B cell (primary cell): ENCODE data around the gene SPEF1.

Source experiments
- EZH2 ChIP-seq: IDR thresholded peaks from 2 replicates; pipeline ENCODE4 v1.6.1; 2012; ENCODE audit warnings: borderline replicate concordance, low read depth, mild to moderate bottlenecking, moderate library complexity, low read length; ENCODE audit not compliant: insufficient read depth, poor library complexity, severe bottlenecking
- TF ChIP-seq, protein P1 (sequence below): fragments of 200-600 bp; IDR thresholded peaks from one replicate; pipeline ENCODE4 v1.8.0; 2022; ENCODE audit warnings: antibody characterized with exemption, mild to moderate bottlenecking

- TF ChIP-seq, protein P1, sequence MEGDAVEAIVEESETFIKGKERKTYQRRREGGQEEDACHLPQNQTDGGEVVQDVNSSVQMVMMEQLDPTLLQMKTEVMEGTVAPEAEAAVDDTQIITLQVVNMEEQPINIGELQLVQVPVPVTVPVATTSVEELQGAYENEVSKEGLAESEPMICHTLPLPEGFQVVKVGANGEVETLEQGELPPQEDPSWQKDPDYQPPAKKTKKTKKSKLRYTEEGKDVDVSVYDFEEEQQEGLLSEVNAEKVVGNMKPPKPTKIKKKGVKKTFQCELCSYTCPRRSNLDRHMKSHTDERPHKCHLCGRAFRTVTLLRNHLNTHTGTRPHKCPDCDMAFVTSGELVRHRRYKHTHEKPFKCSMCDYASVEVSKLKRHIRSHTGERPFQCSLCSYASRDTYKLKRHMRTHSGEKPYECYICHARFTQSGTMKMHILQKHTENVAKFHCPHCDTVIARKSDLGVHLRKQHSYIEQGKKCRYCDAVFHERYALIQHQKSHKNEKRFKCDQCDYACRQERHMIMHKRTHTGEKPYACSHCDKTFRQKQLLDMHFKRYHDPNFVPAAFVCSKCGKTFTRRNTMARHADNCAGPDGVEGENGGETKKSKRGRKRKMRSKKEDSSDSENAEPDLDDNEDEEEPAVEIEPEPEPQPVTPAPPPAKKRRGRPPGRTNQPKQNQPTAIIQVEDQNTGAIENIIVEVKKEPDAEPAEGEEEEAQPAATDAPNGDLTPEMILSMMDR = no peak
- no peak for TF ChIP-seq EZH2
These were observed 22.6 kb upstream of the SPEF1 start for GRCh38 chr20:3803854-3804253.
